B cell (primary cell): ENCODE measurements around the gene NES. TPM values are rescaled to one million over a fixed set of nuclear protein-coding genes. Genes with fewer than 3 reads are reported as not detected.

Experiments
- ATAC-seq: fragments of 200-7000 bp; cut with Tn5 transposase; one replicate; pipeline ENCODE4 v1.10.0; 2021; ENCODE audit warnings: low read depth, mild to moderate bottlenecking, moderate number of reproducible peaks, moderate library complexity
- CTCF ChIA-PET: fragments of 350-600 bp; sonication (Branson Sonifier 250); formaldehyde crosslinking; loops from one replicate; lab custom pipeline; 2021; ENCODE audit warnings: antibody characterized with exemption, inconsistent platforms; lab: Charles Lee
- POLR2A ChIA-PET: fragments of 350-600 bp; sonication (Branson Sonifier 250); formaldehyde crosslinking; loops from one replicate; lab custom pipeline; 2021; ENCODE audit warnings: antibody characterized with exemption; lab: Charles Lee
- DNase-seq: peaks from one replicate; pipeline ENCODE4 v3.0.0; 2013
- H2AFZ ChIP-seq: 2 replicates; pipeline ENCODE4 v1.6.1; 2012; ENCODE audit warnings: mild to moderate bottlenecking, low read depth, low read length; ENCODE audit not compliant: insufficient read depth, poor library complexity, severe bottlenecking
- H3K27ac ChIP-seq, 2 donors: 1 replicate in 1 of 2; 2 replicates in 1 of 2; pipeline ENCODE4 v1.5.1; 2012 to 2013; ENCODE audit warnings: low read length in 2 of 2, mild to moderate bottlenecking in 2 of 2, moderate library complexity in 1 of 2
- H3K27me3 ChIP-seq, 4 experiments: fragments of 200-600 bp in 1 of 4; sonication (generic) in 1 of 4; replicated peaks in 1 of 4; 1 replicate in 2 of 4; 2 replicates in 2 of 4; pipeline versions ENCODE4 v1.6.1 to v1.7.0; 2013 to 2016; ENCODE audit warnings: low read length in 3 of 4, mild to moderate bottlenecking in 2 of 4, mixed read lengths in 1 of 4, moderate library complexity in 1 of 4; ENCODE audit not compliant: insufficient read depth in 4 of 4, control insufficient read depth in 3 of 4; ENCODE audit errors: control extremely low read depth in 1 of 4
- H3K36me3 ChIP-seq, 2 experiments: replicated peaks in 1 of 2; 1 replicate in 1 of 2; 2 replicates in 1 of 2; pipeline versions ENCODE4 v1.6.1 to v1.7.1; 2013; ENCODE audit warnings: low read length in 1 of 2; ENCODE audit not compliant: insufficient read depth in 2 of 2, control insufficient read depth in 1 of 2; ENCODE audit errors: control extremely low read depth in 1 of 2, extremely low read depth in 1 of 2
- H3K4me1 ChIP-seq, 2 donors: fragments of 200-600 bp in 1 of 2; sonication (generic) in 1 of 2; 1 replicate in 1 of 2; 2 replicates in 1 of 2; pipeline versions ENCODE4 v1.5.1 to v1.6.1; 2013 to 2017; ENCODE audit warnings: low read length in 2 of 2; ENCODE audit not compliant: control insufficient read depth in 2 of 2, insufficient read depth in 2 of 2
- H3K4me2 ChIP-seq: replicated peaks from 2 replicates; pipeline ENCODE3; 2012; ENCODE audit warnings: mild to moderate bottlenecking, low read depth, low read length; ENCODE audit not compliant: poor library complexity, severe bottlenecking
- H3K4me3 ChIP-seq, 5 experiments: fragments of 200-600 bp in 1 of 5; sonication (generic) in 1 of 5; 1 replicate in 3 of 5; 2 replicates in 2 of 5; pipeline versions ENCODE4 v1.5.1 to v1.7.0; 2011 to 2016; ENCODE audit warnings: low read length in 4 of 5, mild to moderate bottlenecking in 4 of 5, low read depth in 2 of 5, control low read depth in 1 of 5, moderate library complexity in 1 of 5; ENCODE audit not compliant: insufficient read depth in 1 of 5; ENCODE audit errors: control extremely low read depth in 1 of 5, extremely low read depth in 1 of 5
- H3K79me2 ChIP-seq: fragments of 200-600 bp; sonication (generic); one replicate; pipeline ENCODE4 v1.6.0; 2016; ENCODE audit warnings: low read length; ENCODE audit not compliant: control insufficient read depth, insufficient read depth
- H3K9ac ChIP-seq: fragments of 200-600 bp; sonication (generic); 2 replicates; pipeline ENCODE4 v1.6.1; 2017; ENCODE audit warnings: mild to moderate bottlenecking, low read length, moderate library complexity
- H3K9me3 ChIP-seq, 3 donors: one replicate each; pipeline versions ENCODE4 v1.6.1 to v1.7.1; 2013; ENCODE audit warnings: low read length in 2 of 3; ENCODE audit not compliant: control insufficient read depth in 2 of 3, insufficient read depth in 1 of 3; ENCODE audit errors: control extremely low read depth in 1 of 3
- H4K20me1 ChIP-seq: 2 replicates; pipeline ENCODE4 v1.6.0; 2012; ENCODE audit warnings: mild to moderate bottlenecking, low read length; ENCODE audit not compliant: insufficient read depth, control insufficient read depth, poor library complexity, severe bottlenecking
- H3K27ac Mint-ChIP-seq: one replicate; pipeline ENCODE4 v1.8.0; 2021; ENCODE audit warnings: mixed read lengths
- H3K27me3 Mint-ChIP-seq: one replicate; pipeline ENCODE4 v1.8.0; 2021; ENCODE audit warnings: mixed read lengths
- H3K4me1 Mint-ChIP-seq: one replicate; pipeline ENCODE4 v1.8.0; 2021; ENCODE audit warnings: mixed read lengths
- H3K4me3 Mint-ChIP-seq: one replicate; pipeline ENCODE4 v1.8.0; 2021; ENCODE audit warnings: mixed read lengths
- H3K9me3 Mint-ChIP-seq: one replicate; pipeline ENCODE4 v1.8.0; 2022; ENCODE audit warnings: mixed read lengths; ENCODE audit not compliant: insufficient read depth
- CTCF ChIP-seq: fragments of 200-600 bp; IDR thresholded peaks from one replicate; pipeline ENCODE4 v1.8.0; 2022; ENCODE audit warnings: antibody characterized with exemption, mild to moderate bottlenecking
- WGBS: methylation state at CpG from one replicate; pipeline ENCODE4 v1.1.5; 2013; ENCODE audit warnings: missing lambda C conversion rate; ENCODE audit not compliant: insufficient coverage; 5-methylcytosine and 5-hydroxymethylcytosine counted together
- intact Hi-C: fragments of 100-400 bp; cut with micrococcal nuclease; formaldehyde crosslinking; loops from one replicate; pipeline ENCODE4 v1.10.0; 2022
- polyA plus RNA-seq: library from polyadenylated mRNA; depleted of rRNA; stranded (reverse); fragments of >200 nt; gene quantifications from 2 replicates; pipeline ENCODE4 v1.2.3, GENCODE V29; 2012
- total RNA-seq, 2 donors: library from RNA; stranded (reverse); fragments of 120-200 nt in 1 of 2; gene quantifications; 1 replicate in 1 of 2; 2 replicates in 1 of 2; pipeline versions ENCODE4 v1.2.3 to v1.2.4, GENCODE V29; 2013 to 2022

NES gene
- total and polyA plus RNA-seq, 2 donors (not counting 1 experiment from before 2014, with no cell fraction given) = 0.05 TPM; not detected in 1

- Mint-ChIP-seq H3K4me3 (peak overlapping the region; percentile 89), H3K27me3 (peaks cover 16% of the 10 kb centered on the region), H3K9me3 (no peaks in the 10 kb centered on the region), H3K27ac (no peak overlapping the region), H3K4me1 (peaks cover 32% of the 10 kb centered on the region)
- Histone ChIP-seq H3K4me1 (peaks cover 28% of the 10 kb centered on the region in 2 donors), H3K27me3 (peaks cover 3 to 43% (median 26%) of the 10 kb centered on the region in 4 experiments), H3K27ac (no peak overlapping the region), H3K9me3 (peaks cover 0 to 3% (median 0%) of the 10 kb centered on the region in 3 donors), H3K79me2 (no peaks in the 10 kb centered on the region), H3K4me3 (peak overlapping the region in 4 of 5 experiments; percentile 54 to 70 (median 58)), H3K36me3 (no peaks in the 10 kb centered on the region), H4K20me1 (peaks cover 7% of the 10 kb centered on the region), H2AFZ (peak overlapping the region; percentile 71), H3K9ac (peak overlapping the region; percentile 74), H3K4me2 (peak overlapping the region; percentile 99)
- intact Hi-C loops = loop anchor here (1.0 to 5.0 kb wide), 2 partner anchors 18 to 155 kb away; partner anchors contain the start of gene NTRK1
- ChIA-PET CTCF (interaction anchor here (1.0 to 7.6 kb wide), 17 partner anchors 9 to 183 kb away, joined by 3 to 80 read pairs (median 5); partner anchors contain the start of genes ISG20L2, METTL25B, MRPL24 and NES), POLR2A (interaction anchor here (0.5 to 2.1 kb wide), 3 partner anchors 8 to 21 kb away, joined by 3 to 7 read pairs (median 5); partner anchors contain the start of genes ISG20L2 and METTL25B)
- no peak for TF ChIP-seq CTCF
- DNase-seq (no peak), ATAC-seq (no peak)
- 7% methylated on average over 29 of the region's 29 CpGs for WGBS
These were observed 29.6 kb upstream of the NES start for GRCh38 chr1:156706657-156707416.
